Measurements from ENCODE around the gene TUBB1. TPM values are rescaled to one million over a fixed set of nuclear protein-coding genes. Genes with fewer than 3 reads are reported as not detected.

The TUBB1 gene
- total and polyA plus RNA-seq, 2 of the 13 experiments (the other 11 are each of a cell fraction or from before 2014, with no cell fraction given) = 0.11 to 57.6 TPM

GRCh38 chr20:58995461-58996225, 23.6 kb upstream of the TUBB1 start (continued):
- TF ChIP-seq KIAA2018 (CRISPR knock-in tag; IDR thresholded peaks at IDR 0.05; ENCODE audit: borderline replicate concordance) = no peak
- no peak for TF ChIP-seq NONO (IDR thresholded peaks at IDR 0.05)
- no peak for TF ChIP-seq NONO (CRISPR knock-in tag; conservative IDR thresholded peaks at IDR 0.05)
- TF ChIP-seq ZBTB10 (CRISPR knock-in tag; IDR thresholded peaks at IDR 0.05; ENCODE audit: borderline replicate concordance) = no peak
- no peak for TF ChIP-seq ZNF460 (CRISPR knock-in tag; IDR thresholded peaks at IDR 0.05; ENCODE audit: borderline replicate concordance)
- TF ChIP-seq ZNF530 (CRISPR knock-in tag; IDR thresholded peaks at IDR 0.05; ENCODE audit: low read depth) = no peak
- TF ChIP-seq ZNF597 (CRISPR knock-in tag; IDR thresholded peaks at IDR 0.05) = no peak; the same call in 1 of the 2 replicates
- TF ChIP-seq ZNF33A (CRISPR knock-in tag; IDR thresholded peaks at IDR 0.05; ENCODE audit: borderline replicate concordance) = no peak
- no peak for TF ChIP-seq ZNF513 (CRISPR knock-in tag; conservative IDR thresholded peaks at IDR 0.05)
- no peak for TF ChIP-seq MAF1 (CRISPR knock-in tag; IDR thresholded peaks at IDR 0.05; ENCODE audit: borderline replicate concordance)
